Memory B cell (primary cell): ENCODE measurements around the gene CASP3.
"Not testable (repeated sequence)": the region's sequence is repeated elsewhere in the genome, so short reads cannot be mapped to it uniquely, and the experiment has no call there.

Source experiments
- ATAC-seq: fragments of 150-1000 bp; cut with Tn5 transposase; 2 replicates; pipeline ENCODE4 v1.10.0; 2021; ENCODE audit warnings: low read depth, mild to moderate bottlenecking, moderate library complexity
- DNase-seq, 2 donors: peaks; one replicate each; pipeline ENCODE4 v3.0.0; 2022; ENCODE audit warnings: low spot score in 2 of 2
- H3K27ac Mint-ChIP-seq: one replicate; pipeline ENCODE4 v1.8.0; 2022; ENCODE audit warnings: mild to moderate bottlenecking, moderate library complexity, mixed read lengths
- H3K27me3 Mint-ChIP-seq: one replicate; pipeline ENCODE4 v1.8.0; 2022; ENCODE audit warnings: mixed read lengths
- H3K36me3 Mint-ChIP-seq: one replicate; pipeline ENCODE4 v1.8.0; 2022; ENCODE audit warnings: mild to moderate bottlenecking, mixed read lengths
- H3K4me1 Mint-ChIP-seq: one replicate; pipeline ENCODE4 v1.8.0; 2022; ENCODE audit warnings: mixed read lengths
- H3K4me3 Mint-ChIP-seq: one replicate; pipeline ENCODE4 v1.8.0; 2022; ENCODE audit warnings: mild to moderate bottlenecking, moderate library complexity, mixed read lengths
- H3K9me3 Mint-ChIP-seq: one replicate; pipeline ENCODE4 v1.8.0; 2022; ENCODE audit warnings: mixed read lengths

Gene CASP3

DNA sequence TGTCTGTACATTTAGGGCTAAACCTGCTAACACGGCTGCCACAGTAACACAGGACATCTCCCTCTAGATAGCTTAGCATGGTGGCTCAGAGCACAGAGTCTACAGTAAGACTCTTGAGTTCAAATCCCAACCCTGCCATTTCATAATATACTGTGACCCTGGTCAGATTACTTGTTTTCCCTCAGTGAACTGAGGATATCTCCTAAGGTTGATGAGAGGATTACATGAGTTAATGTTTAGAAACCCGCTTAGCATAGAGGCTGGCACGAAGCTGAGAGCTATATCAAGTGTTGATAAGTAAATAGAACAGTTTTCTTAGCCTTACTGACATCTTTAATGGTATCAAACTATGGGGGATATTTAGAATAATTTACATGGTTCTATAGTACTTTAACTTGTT, 37.2 kb downstream of the CASP3 start:
- Mint-ChIP-seq H3K9me3 (peaks cover 4% of the 10 kb centered on the region), H3K4me3 (no peak overlapping the region), H3K4me1 (peaks cover 6% of the 10 kb centered on the region), H3K27ac (no peak overlapping the region), H3K36me3 (peaks cover 2% of the 10 kb centered on the region), H3K27me3 (no peaks in the 10 kb centered on the region)
- DNase-seq (no peak), ATAC-seq (no peak)

DNA sequence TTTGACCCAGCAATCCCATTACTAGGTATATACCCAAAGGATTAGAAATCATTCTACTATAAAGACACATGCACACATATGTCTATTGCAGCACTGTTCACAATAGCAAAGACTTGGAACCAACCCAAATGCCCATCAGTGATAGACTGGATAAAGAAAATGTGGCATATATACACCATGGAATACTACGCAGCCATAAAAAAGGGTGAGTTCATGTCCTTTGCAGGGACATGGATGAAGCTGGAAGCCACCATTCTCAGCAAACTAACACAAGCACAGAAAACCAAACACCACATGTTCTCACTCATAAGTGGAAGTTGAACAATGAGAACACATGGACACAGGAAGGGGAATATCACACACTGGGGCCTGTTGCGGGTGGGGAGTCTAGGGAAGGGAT, 41.8 kb downstream of the CASP3 start:
- H3K36me3 Mint-ChIP-seq, result peaks cover 10% of the 10 kb centered on the region
- ATAC-seq, H3K27ac Mint-ChIP-seq, DNase-seq, H3K27me3 Mint-ChIP-seq, H3K4me3 Mint-ChIP-seq, H3K4me1 Mint-ChIP-seq: not testable (repeated sequence)
- H3K9me3 Mint-ChIP-seq, result peaks cover 16% of the 10 kb centered on the region

DNA sequence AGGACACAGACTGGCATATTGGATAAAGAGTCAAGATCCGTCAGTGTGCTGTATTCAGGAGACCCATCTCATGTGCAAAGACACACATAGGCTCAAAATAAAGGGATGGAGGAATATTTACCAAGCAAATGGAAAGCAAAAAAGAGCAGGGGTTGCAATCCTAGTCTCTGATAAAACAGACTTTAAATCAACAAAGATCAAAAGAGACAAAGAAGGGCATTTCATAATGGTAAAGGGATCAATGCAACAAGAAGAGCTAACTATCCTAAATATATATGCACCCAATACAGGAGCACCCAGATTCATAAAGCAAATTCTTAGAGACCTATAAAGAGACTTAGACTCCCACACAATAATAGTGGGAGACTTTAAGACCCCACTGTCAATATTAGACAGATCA, 46.4 kb downstream of the CASP3 start:
- peaks cover 10% of the 10 kb centered on the region for H3K36me3 Mint-ChIP-seq
- not testable (repeated sequence) for DNase-seq, H3K27ac Mint-ChIP-seq, ATAC-seq, H3K4me1 Mint-ChIP-seq, H3K4me3 Mint-ChIP-seq, H3K27me3 Mint-ChIP-seq
- peaks cover 16% of the 10 kb centered on the region for H3K9me3 Mint-ChIP-seq

DNA sequence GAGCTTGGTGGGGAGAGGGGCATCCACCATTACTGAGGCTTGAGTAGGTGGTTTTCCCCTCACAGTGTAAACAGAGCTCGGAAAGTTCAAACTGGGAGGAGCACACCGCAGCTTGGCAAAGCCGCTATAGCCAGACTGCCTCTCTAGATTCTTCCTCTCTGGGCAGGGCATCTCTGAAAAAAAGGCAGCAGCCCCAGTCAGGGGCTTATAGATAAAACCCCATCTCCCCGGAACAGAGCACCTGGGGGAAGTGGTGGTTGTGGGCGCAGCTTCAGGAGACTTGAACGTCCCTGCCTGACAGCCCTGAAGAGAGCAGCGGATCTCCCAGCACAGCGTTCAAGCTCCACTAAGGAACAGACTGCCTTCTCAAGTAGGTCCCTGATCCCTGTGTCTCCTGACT, 48.3 kb downstream of the CASP3 start:
- not testable (repeated sequence) for H3K4me1 Mint-ChIP-seq, H3K4me3 Mint-ChIP-seq, H3K27me3 Mint-ChIP-seq, ATAC-seq, DNase-seq, H3K27ac Mint-ChIP-seq
- H3K9me3 Mint-ChIP-seq, result peaks cover 16% of the 10 kb centered on the region
- H3K36me3 Mint-ChIP-seq, result peaks cover 10% of the 10 kb centered on the region

DNA sequence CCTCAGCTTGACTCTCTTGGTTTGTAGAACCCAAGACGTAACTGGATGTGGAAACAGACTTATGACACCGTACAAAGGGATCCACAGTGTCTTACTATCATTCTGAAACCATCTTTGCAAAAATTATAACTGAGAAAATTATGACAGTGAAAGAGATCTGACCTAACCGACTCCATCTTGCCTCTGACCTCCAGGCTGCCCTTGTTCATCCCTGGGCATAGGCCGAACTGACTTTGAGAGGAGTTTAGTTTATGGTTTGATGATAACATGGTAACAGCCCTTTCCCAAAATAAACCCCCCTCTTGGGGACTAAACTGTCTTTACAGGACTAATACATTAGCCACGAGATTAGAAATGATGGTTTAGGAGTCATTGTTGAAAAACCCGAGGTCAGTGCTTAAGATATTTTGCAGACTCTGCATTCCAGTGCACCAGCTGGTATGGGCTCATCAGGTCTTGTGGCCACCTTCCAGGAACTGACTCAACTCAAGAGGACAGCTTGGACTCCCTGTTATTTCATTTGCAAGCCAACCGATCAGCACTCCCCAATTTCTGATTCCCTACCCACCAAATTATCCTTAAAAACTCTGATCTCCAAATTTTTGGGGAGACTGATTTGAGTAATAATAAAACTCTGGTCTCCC, 49.6 kb downstream of the CASP3 start:
- Mint-ChIP-seq H3K4me1 (no peaks in the 10 kb centered on the region), H3K27me3 (peaks cover 3% of the 10 kb centered on the region), H3K27ac (no peak overlapping the region), H3K36me3 (peaks cover 10% of the 10 kb centered on the region), H3K4me3 (no peak overlapping the region), H3K9me3 (peaks cover 11% of the 10 kb centered on the region)
- ATAC-seq (no peak), DNase-seq (no peak)

DNA sequence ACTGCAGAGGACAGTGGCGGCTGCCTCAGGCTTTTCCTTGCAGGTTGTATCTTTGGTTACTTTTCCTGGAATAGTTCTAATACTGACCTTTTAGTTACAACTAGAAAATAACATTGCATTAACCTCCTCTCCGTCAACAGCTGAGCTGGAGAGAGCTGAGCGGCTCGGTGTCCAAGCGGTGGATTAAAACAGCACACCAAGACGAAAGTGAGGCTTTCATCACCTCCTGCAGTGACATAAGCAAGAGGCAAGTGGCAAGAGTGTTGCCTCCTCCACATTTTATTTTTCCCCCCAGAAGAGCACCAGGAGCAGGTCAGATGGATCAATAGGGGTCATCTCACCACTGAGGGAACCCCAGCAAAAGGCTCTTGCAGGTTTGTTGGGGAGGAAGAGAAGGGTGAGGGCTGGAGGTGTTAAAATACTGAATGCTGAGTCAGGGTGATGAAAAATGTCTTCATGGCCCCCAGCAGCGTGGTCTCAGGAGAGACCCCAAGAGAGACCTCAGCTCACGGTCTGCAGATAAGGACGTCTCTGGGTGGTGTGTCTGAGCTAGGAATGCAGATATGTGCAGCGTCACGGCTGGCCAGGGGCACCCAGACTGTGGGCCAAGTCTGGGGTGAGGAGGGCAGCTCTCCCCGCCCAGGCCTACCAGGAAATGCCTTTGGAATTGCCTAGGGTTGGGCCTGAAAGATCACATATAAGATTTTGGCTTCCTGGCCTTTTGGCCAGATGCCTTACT, 50.3 kb downstream of the CASP3 start:
- no peak for ATAC-seq
- Mint-ChIP-seq H3K4me1 (no peaks in the 10 kb centered on the region), H3K27me3 (peaks cover 3% of the 10 kb centered on the region), H3K36me3 (peaks cover 8% of the 10 kb centered on the region), H3K27ac (no peak overlapping the region), H3K4me3 (no peak overlapping the region), H3K9me3 (peaks cover 7% of the 10 kb centered on the region)
- no peak for DNase-seq

DNA sequence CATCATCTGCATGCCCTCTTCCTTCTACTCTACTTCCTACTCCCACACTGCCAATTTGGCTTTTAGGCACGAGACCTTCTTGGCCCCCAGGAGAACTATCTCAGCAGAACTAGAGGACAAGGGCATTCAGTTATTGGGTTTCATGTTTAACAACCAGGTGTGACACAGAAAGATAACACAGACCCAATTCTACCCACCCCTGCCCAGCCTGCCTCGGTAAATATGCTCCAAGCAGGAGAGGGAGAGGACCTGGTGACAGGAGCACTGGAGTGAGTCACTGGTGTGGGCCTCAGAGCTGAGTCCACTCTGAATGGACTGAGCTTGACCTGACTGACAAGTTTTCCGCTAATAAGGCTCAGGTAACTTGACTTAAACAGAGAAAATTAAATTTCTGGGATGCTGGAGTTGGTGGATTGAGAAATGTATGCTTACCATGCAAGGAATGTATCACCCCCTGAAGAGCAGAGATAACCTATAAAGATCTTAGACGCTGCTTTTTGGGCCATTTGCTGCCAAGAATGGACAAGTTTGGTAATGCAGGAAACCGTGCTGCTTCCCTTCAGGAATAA, 52.5 kb downstream of the CASP3 start:
- ATAC-seq, result no peak
- Mint-ChIP-seq H3K27ac (no peak overlapping the region), H3K4me1 (no peaks in the 10 kb centered on the region), H3K36me3 (no peaks in the 10 kb centered on the region), H3K9me3 (no peaks in the 10 kb centered on the region), H3K27me3 (no peaks in the 10 kb centered on the region), H3K4me3 (no peak overlapping the region)
- DNase-seq, result no peak

DNA sequence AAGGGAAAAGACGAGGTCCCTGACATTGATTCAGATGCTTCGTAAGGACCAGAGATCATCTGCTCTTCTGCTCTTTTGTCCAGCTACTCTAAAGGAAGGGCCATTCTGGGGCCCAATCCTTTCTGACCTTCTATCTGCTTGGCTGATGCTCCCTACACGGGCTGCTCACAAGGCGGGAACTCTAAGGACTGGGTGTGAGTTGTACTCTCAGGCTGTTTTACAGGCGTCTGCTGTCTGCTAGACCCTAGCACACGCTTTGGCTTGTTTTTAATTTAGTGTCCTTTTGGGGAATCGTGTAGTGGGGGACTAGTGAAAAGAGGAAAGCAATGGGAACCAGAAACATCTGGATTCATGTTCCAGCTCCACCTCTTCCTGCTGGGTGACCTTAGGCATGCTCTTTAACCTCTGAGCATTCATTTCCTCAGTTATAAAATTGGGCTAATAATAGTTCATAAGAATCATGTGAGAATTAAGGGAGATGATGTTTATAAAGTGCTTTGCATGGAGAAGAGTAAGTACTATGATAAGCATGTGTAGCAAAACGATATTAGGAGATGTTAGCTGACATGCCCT, 53.1 kb downstream of the CASP3 start:
- no peak overlapping the region for H3K27ac Mint-ChIP-seq
- H3K27me3 Mint-ChIP-seq, result no peaks in the 10 kb centered on the region
- DNase-seq (no peak), ATAC-seq (no peak)
- H3K9me3 Mint-ChIP-seq, result no peaks in the 10 kb centered on the region
- H3K36me3 Mint-ChIP-seq, result no peaks in the 10 kb centered on the region
- no peaks in the 10 kb centered on the region for H3K4me1 Mint-ChIP-seq
- no peak overlapping the region for H3K4me3 Mint-ChIP-seq

DNA sequence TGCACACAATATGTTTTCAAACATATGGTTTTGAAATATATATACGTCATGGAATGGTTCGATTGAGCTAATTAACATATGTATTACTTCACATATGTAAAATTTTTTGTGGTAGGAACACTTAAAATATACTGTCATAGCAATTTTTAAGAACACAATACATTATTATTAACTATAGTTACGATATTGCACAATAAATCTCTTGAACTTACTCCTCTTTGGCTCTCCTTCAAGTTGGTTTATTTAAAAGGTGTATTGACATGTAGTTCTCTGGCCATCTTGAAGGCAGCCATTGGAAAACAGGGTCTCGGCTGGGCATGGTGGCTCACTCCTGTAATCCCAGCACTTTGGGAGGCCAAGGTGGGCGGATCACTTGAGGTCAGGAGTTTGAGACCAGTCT, 53.8 kb downstream of the CASP3 start:
- no peaks in the 10 kb centered on the region for H3K36me3 Mint-ChIP-seq
- DNase-seq (no peak), ATAC-seq (no peak)
- no peak overlapping the region for H3K27ac Mint-ChIP-seq
- no peak overlapping the region for H3K4me3 Mint-ChIP-seq
- no peaks in the 10 kb centered on the region for H3K27me3 Mint-ChIP-seq
- H3K4me1 Mint-ChIP-seq, result no peaks in the 10 kb centered on the region
- H3K9me3 Mint-ChIP-seq, result no peaks in the 10 kb centered on the region

DNA sequence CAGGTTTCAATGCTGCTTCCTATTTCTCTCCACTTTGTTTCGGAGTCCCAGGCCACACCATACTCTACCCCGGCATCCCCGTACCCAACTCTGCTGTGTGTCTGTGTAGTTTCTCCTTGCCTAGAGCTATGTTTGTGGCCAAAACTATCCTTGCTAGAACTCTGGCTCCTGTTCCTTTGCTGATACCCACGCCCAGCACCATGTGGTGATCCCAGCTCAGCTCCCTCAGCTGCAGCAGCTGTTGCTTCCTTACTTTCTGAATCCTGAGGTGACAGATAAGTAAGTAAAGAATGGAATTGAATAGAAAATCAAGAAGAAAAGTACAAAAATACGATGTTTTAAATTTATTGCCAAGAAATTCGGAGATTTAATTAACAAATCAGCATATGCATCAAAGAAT, 55.8 kb downstream of the CASP3 start:
- no peaks in the 10 kb centered on the region for H3K27me3 Mint-ChIP-seq
- no peak overlapping the region for H3K27ac Mint-ChIP-seq
- H3K36me3 Mint-ChIP-seq, result no peaks in the 10 kb centered on the region
- no peaks in the 10 kb centered on the region for H3K9me3 Mint-ChIP-seq
- no peak for ATAC-seq
- H3K4me3 Mint-ChIP-seq, result no peak overlapping the region
- no peaks in the 10 kb centered on the region for H3K4me1 Mint-ChIP-seq
- DNase-seq, result no peak

DNA sequence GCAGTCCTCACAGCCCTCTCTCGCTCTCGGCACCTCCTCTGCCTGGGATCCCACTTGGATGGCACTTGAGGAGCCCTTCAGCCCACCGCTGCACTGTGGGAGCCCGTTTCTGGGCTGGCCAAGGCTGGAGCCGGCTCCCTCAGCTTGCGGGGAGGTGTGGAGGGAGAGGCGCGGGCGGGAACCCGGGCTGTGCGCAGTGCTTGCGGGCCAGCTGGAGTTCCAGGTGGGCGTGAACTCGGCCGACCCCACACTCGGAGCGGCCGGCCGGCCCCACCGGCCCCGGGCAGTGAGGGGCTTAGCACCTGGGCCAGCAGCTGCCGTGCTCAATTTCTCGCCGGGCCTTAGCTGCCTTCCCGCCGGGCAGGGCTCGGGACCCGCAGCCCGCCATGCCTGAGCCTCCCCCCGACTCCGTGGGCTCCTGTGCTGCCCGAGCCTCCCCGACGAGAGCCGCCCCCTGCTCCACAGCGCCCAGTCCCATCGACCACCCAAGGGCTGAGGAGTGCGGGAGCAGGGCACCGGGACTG, 57.4 kb downstream of the CASP3 start:
- not testable (repeated sequence) for ATAC-seq, H3K27me3 Mint-ChIP-seq, H3K4me3 Mint-ChIP-seq, H3K4me1 Mint-ChIP-seq, H3K27ac Mint-ChIP-seq, H3K9me3 Mint-ChIP-seq, H3K36me3 Mint-ChIP-seq, DNase-seq

DNA sequence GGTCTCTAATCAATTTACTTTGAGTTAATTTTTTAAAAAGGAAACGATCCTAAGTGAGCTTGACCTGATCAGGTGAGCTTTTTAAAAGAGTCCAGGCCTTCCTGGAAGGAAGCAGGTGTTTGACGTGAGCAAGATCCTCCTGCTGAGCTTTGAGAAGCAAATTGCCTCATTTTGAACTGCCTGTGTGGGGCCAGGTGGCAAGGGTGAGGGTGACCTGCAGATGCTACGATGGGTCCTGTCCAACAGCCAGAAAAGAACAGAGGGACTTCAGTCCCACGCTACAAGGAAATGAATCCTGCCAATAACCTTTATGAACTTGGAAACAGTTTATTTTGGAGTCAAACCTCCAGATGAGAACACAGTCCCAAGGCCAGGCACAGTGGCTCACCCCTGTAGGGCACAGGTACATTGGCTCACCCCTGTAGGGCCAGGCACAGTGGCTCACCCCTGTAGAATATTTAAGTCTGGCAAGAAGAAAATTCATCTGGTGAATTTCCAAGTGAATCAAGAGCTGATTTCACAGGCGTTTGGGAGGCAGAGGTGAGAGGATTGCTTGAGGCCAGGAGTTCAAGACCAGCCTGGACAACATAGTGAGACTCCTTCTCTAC, 58.1 kb downstream of the CASP3 start:
- no peak overlapping the region for H3K27ac Mint-ChIP-seq
- H3K36me3 Mint-ChIP-seq, result no peaks in the 10 kb centered on the region
- ATAC-seq (no peak), DNase-seq (no peak)
- H3K4me3 Mint-ChIP-seq, result no peak overlapping the region
- H3K27me3 Mint-ChIP-seq, result no peaks in the 10 kb centered on the region
- no peaks in the 10 kb centered on the region for H3K9me3 Mint-ChIP-seq
- no peaks in the 10 kb centered on the region for H3K4me1 Mint-ChIP-seq

DNA sequence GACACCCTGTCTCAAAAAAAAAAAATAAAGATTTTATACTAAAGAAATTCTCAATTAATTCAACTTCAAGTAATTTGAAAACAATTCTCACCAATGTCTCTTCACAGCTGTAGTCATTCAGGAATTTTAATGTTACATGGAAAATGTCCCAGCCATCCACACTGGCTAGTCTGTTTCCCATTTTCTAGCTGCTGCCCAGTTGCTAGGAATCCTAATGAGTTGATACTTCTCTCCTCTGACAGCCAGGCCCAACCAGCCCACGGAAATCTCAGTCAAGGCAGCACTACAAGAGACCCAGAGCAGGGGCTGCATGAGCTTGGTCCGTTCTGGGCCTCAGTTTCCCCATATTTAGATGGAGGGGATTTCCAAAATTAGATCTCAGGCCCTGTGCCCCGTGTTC, 59.1 kb downstream of the CASP3 start:
- Mint-ChIP-seq H3K27ac (no peak overlapping the region), H3K27me3 (no peaks in the 10 kb centered on the region), H3K4me3 (no peak overlapping the region), H3K9me3 (no peaks in the 10 kb centered on the region), H3K36me3 (no peaks in the 10 kb centered on the region), H3K4me1 (peaks cover 5% of the 10 kb centered on the region)
- DNase-seq (no peak), ATAC-seq (no peak)

DNA sequence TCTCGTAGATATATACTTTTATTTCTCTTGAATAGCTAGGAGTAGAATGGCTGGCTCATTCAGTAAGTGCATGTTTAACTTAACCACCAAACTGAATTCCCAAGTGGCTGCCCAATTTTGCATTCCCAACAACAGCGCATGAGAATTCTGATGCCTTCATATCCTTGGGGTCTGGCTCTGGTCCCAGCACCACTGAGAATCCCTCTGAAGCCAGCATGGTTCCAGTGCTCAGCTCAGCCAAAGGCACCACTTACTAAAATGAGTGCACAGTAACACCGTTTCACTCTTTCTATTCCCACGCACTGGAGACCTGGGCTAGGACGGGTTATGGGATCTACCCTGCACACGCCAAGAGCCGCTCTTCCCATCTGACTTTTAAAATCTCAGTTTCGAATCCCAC, 60.4 kb downstream of the CASP3 start:
- ATAC-seq (no peak), DNase-seq (no peak)
- no peaks in the 10 kb centered on the region for H3K36me3 Mint-ChIP-seq
- H3K27ac Mint-ChIP-seq, result no peak overlapping the region
- H3K9me3 Mint-ChIP-seq, result no peaks in the 10 kb centered on the region
- H3K4me3 Mint-ChIP-seq, result no peak overlapping the region
- H3K4me1 Mint-ChIP-seq, result peaks cover 16% of the 10 kb centered on the region
- no peaks in the 10 kb centered on the region for H3K27me3 Mint-ChIP-seq
